Measurements from ENCODE around the gene TPST1. TPM values are rescaled to one million over a fixed set of nuclear protein-coding genes. Genes with fewer than 3 reads are reported as not detected.
"Not testable (repeated sequence)": the region's sequence is repeated elsewhere in the genome, so short reads cannot be mapped to it uniquely, and the experiment has no call there.

The TPST1 gene
- total RNA-seq, 2 experiments from 2014 or later, result 0.67 to 0.79 TPM

GRCh38 chr7:66348531-66348930 lies 143.4 kb downstream of the TPST1 start:
- H3K9me3 Mint-ChIP-seq, result no peaks in the 10 kb centered on the region
- no peaks in the 10 kb centered on the region for H3K4me1 Mint-ChIP-seq
- H3K27me3 Mint-ChIP-seq, result peaks cover 16% of the 10 kb centered on the region
- no peak for DNase-seq
- ChIA-PET POLR2A (no interaction called here), CTCF (interaction anchor here (0.6 kb wide), 1 partner anchor 48 kb away, joined by 3 read pairs; no protein-coding TSS in a partner anchor)
- no peaks in the 10 kb centered on the region for H3K36me3 Mint-ChIP-seq (ENCODE audit: low read depth)
- no peak overlapping the region for H3K27ac Mint-ChIP-seq
- H3K4me3 Mint-ChIP-seq, result no peak overlapping the region

GRCh38 chr7:66348959-66349358 lies 143.8 kb downstream of the TPST1 start:
- no peaks in the 10 kb centered on the region for H3K9me3 Mint-ChIP-seq
- H3K4me1 Mint-ChIP-seq, result no peaks in the 10 kb centered on the region
- no peaks in the 10 kb centered on the region for H3K36me3 Mint-ChIP-seq (ENCODE audit: low read depth)
- ChIA-PET POLR2A (no interaction called here), CTCF (interaction anchor here (0.6 kb wide), 1 partner anchor 47 kb away, joined by 3 read pairs; no protein-coding TSS in a partner anchor)
- H3K4me3 Mint-ChIP-seq, result no peak overlapping the region
- no peak overlapping the region for H3K27ac Mint-ChIP-seq
- peaks cover 16% of the 10 kb centered on the region for H3K27me3 Mint-ChIP-seq
- DNase-seq, result no peak

DNA sequence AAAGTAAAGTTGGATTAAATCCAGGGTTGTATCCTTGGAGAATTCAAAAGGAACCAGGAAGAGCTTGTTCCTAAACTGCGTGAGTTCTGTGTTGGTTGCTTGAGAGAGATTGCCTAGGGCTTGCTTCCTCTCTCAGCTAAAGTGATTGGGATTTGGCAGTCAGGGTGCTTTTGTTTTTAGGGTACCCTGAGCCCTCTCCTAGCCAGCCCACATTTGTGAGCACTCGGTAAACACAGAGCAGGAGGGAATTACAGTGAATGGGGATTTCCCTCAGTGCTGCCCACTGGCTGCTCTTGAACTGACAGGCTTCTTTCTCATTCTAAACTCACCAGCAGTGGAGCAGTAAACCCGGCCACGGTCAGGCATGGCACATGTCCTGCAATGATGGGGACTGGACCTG lies 146.9 kb downstream of the TPST1 start:
- H3K27me3 Mint-ChIP-seq, result peaks cover 13% of the 10 kb centered on the region
- H3K4me3 Mint-ChIP-seq, result no peak overlapping the region
- H3K4me1 Mint-ChIP-seq, result no peaks in the 10 kb centered on the region
- H3K9me3 Mint-ChIP-seq, result no peaks in the 10 kb centered on the region
- ChIA-PET POLR2A (no interaction called here), CTCF (no interaction called here)
- no peak for DNase-seq
- H3K27ac Mint-ChIP-seq, result no peak overlapping the region
- no peaks in the 10 kb centered on the region for H3K36me3 Mint-ChIP-seq (ENCODE audit: low read depth)

DNA sequence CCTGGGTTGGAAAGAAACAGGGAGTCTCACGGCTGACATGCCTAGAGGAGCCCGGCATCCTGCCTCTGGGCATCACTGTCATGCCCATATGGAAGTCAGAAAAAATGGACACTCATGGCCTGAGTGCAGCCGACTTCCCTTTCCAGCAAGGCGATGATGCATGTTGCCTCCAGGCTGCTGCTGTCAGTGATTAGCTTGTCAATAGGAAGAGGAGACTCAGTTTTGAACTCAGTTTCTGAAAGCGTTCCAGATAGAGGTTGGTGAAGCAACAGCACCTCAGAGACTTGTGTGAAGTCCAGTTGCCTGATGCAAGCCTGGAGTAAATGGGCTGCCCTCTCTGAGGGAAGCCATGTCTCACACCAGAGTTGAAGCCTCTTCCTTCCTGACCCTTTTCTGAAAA lies 148.4 kb downstream of the TPST1 start:
- Mint-ChIP-seq H3K4me3 (no peak overlapping the region), H3K9me3 (no peaks in the 10 kb centered on the region), H3K27ac (no peak overlapping the region), H3K27me3 (peaks cover 9% of the 10 kb centered on the region), H3K36me3 (ENCODE audit: low read depth) (no peaks in the 10 kb centered on the region), H3K4me1 (no peaks in the 10 kb centered on the region)
- POLR2A ChIA-PET, result no interaction called here
- no peak for DNase-seq
- CTCF ChIA-PET, result no interaction called here

GRCh38 chr7:66355756-66356155 lies 150.6 kb downstream of the TPST1 start:
- POLR2A ChIA-PET, result no interaction called here
- Mint-ChIP-seq H3K27me3 (peaks cover 4% of the 10 kb centered on the region), H3K27ac (no peak overlapping the region), H3K4me3 (no peak overlapping the region), H3K9me3 (no peaks in the 10 kb centered on the region), H3K4me1 (no peaks in the 10 kb centered on the region), H3K36me3 (ENCODE audit: low read depth) (no peaks in the 10 kb centered on the region)
- CTCF ChIA-PET, result interaction anchor here (0.6 kb wide), 1 partner anchor 1553 kb away, joined by 3 read pairs; no protein-coding TSS in a partner anchor
- DNase-seq, result no peak

DNA sequence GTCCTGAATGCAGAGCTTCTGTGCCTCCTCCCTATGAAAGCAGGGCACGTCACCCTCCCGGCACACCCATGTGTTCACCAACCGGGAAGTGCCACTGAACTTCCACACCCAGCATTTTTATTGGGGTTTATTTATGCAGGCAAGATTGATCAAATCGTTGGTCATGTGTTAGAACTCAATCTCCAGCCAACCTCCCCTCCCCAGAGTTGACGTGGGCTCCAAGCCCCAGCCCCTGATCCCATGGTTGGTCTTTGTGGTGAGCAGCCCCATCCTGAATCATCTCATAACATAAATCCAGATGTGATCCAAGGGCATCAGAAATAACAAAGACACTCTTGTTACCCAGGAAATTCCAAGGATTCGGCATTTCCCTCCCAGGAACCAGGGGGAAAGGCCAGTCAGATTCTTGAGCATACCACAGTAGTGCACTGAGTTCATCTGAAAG lies 151.2 kb downstream of the TPST1 start:
- ChIA-PET CTCF (no interaction called here), POLR2A (no interaction called here)
- Mint-ChIP-seq H3K4me3 (no peak overlapping the region), H3K27me3 (no peaks in the 10 kb centered on the region), H3K4me1 (no peaks in the 10 kb centered on the region), H3K27ac (no peak overlapping the region), H3K9me3 (no peaks in the 10 kb centered on the region), H3K36me3 (ENCODE audit: low read depth) (no peaks in the 10 kb centered on the region)
- DNase-seq, result no peak

- H3K27me3 Mint-ChIP-seq, result no peaks in the 10 kb centered on the region
- no peaks in the 10 kb centered on the region for H3K4me1 Mint-ChIP-seq
- POLR2A ChIA-PET, result no interaction called here
- CTCF ChIA-PET, result no interaction called here
- DNase-seq, result no peak
- no peak overlapping the region for H3K27ac Mint-ChIP-seq
- no peaks in the 10 kb centered on the region for H3K9me3 Mint-ChIP-seq
- H3K4me3 Mint-ChIP-seq, result no peak overlapping the region
- H3K36me3 Mint-ChIP-seq (ENCODE audit: low read depth), result no peaks in the 10 kb centered on the region
These were observed 152.0 kb downstream of the TPST1 start for GRCh38 chr7:66357087-66357486.

DNA sequence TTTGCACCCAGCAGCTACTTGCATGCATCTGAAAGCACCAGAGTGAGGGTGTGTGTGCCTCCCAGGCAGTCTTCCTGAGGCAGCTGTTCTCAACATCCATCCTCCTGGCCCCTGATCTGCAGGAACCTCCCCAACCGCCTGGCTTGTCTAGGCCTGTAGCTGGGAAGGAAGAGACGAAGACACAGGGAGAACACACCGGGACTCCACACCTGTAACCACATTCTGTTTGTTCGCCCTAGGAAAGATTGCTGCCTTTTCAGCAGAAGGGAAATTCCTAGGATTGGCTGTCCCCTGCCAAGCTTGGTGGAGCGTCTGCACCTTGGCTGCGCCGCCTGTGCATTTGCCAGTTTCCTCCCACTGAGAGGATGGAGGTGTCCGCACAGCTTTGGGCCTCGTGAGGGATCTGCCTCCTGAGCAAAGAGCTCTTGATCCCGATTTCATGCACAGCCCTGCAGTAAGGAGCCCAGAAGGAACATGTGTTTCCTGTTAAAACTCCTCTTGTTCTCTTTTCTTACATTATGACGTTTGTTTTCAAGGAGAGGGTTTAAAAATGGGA lies 154.6 kb downstream of the TPST1 start:
- ChIA-PET CTCF (no interaction called here), POLR2A (no interaction called here)
- no peaks in the 10 kb centered on the region for H3K27me3 Mint-ChIP-seq
- no peaks in the 10 kb centered on the region for H3K36me3 Mint-ChIP-seq (ENCODE audit: low read depth)
- no peak overlapping the region for H3K4me3 Mint-ChIP-seq
- H3K4me1 Mint-ChIP-seq, result no peaks in the 10 kb centered on the region
- no peaks in the 10 kb centered on the region for H3K9me3 Mint-ChIP-seq
- no peak overlapping the region for H3K27ac Mint-ChIP-seq
- no peak for DNase-seq

- ChIA-PET CTCF (no interaction called here), POLR2A (no interaction called here)
- Mint-ChIP-seq H3K4me1 (no peaks in the 10 kb centered on the region), H3K27me3 (no peaks in the 10 kb centered on the region), H3K9me3 (no peaks in the 10 kb centered on the region), H3K4me3 (no peak overlapping the region), H3K27ac (no peak overlapping the region), H3K36me3 (ENCODE audit: low read depth) (no peaks in the 10 kb centered on the region)
- no peak for DNase-seq
These were observed 157.0 kb downstream of the TPST1 start for GRCh38 chr7:66362136-66362535.

DNA sequence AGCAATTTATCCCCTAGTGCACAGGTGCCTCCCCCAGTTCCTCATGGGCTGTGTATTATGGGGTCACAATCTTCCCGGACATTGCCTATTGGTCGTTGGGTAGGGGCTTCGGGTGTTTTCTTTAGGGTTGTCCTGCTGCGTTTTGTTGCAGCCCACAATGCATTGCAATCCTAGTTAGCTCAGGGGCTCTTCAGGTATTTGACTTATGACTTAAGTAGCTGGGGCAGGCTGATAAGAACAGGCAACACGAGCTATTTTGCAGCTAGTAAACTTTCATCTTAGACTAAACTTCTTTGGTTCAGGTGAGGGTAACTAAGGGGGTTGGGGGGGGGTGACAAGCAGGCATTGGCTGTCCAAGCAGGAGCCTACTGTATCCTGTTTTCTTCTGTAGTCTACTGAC lies 158.5 kb downstream of the TPST1 start:
- DNase-seq, result no peak
- H3K27ac Mint-ChIP-seq, result no peak overlapping the region
- H3K36me3 Mint-ChIP-seq (ENCODE audit: low read depth), result no peaks in the 10 kb centered on the region
- no peaks in the 10 kb centered on the region for H3K27me3 Mint-ChIP-seq
- ChIA-PET CTCF (no interaction called here), POLR2A (no interaction called here)
- no peak overlapping the region for H3K4me3 Mint-ChIP-seq
- H3K9me3 Mint-ChIP-seq, result no peaks in the 10 kb centered on the region
- no peaks in the 10 kb centered on the region for H3K4me1 Mint-ChIP-seq

DNA sequence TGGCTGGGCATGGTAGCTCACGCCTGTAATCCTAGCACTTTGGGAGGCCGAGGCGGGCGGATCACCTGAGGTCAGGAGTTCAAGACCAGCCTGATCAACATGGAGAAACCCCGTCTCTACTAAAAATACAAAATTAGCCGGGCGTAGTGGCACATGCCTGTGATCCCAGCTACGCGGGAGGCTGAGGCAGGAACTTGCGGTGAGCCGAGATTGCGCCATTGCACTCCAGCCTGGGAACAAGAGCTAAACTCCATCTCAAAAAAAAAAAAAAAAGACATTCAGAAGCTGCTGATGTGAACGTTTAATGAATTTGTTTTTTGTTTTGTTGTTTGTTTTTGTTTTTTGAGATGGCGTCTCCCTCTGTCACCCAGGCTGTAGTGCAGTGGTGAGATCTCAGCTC lies 159.9 kb downstream of the TPST1 start:
- H3K36me3 Mint-ChIP-seq (ENCODE audit: low read depth); POLR2A ChIA-PET; H3K9me3 Mint-ChIP-seq; H3K4me1 Mint-ChIP-seq; H3K27me3 Mint-ChIP-seq; H3K4me3 Mint-ChIP-seq; H3K27ac Mint-ChIP-seq; CTCF ChIA-PET; DNase-seq: not testable (repeated sequence)

GRCh38 chr7:66371096-66371824 lies 166.1 kb downstream of the TPST1 start:
- H3K9me3 Mint-ChIP-seq, result no peaks in the 10 kb centered on the region
- POLR2A ChIA-PET, result no interaction called here
- DNase-seq, result no peak
- CTCF ChIA-PET, result no interaction called here
- H3K4me1 Mint-ChIP-seq, result no peaks in the 10 kb centered on the region
- H3K36me3 Mint-ChIP-seq (ENCODE audit: low read depth), result no peaks in the 10 kb centered on the region
- H3K27ac Mint-ChIP-seq, result no peak overlapping the region
- no peaks in the 10 kb centered on the region for H3K27me3 Mint-ChIP-seq
- H3K4me3 Mint-ChIP-seq, result no peak overlapping the region

DNA sequence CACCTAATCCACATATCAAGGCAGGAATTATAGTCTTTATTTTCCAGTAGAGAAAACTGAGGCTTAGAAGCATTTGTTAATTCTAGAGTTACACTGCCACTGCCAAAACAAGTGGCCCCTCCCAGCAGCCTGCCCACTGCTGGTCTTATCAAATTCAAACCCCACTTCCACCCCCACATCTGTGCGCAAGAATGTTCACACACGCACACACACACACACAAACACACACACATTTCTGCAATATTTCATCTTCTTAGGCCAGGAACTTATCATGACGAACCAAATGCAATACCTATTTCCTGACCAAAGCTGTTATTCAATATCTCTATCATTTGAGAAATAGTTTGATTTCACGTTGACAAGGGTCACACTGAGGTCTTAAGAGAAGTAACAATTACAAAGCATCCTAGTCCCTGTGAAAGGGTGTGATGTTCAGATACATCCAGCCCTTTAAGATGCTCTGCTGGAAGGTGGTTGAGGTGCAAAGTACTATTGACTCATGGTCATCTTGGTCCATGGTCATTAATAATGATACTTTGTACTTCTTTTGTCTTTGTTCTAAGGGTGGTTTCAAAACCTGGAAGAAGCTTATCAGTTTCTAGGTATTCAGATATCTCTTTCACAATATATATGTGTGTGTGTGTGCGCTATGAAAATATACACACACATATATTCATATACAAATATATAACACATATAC lies 169.2 kb downstream of the TPST1 start:
- H3K4me3 Mint-ChIP-seq; H3K4me1 Mint-ChIP-seq; H3K9me3 Mint-ChIP-seq; H3K27ac Mint-ChIP-seq; H3K27me3 Mint-ChIP-seq; H3K36me3 Mint-ChIP-seq (ENCODE audit: low read depth); DNase-seq; POLR2A ChIA-PET: not testable (repeated sequence)
- CTCF ChIA-PET, result interaction anchor here (0.6 kb wide), 1 partner anchor 11 kb away, joined by 3 read pairs; no protein-coding TSS in a partner anchor

Data from activated CD4-positive, alpha-beta T cell treated with anti-CD3 and anti-CD28 coated beads, Interleukin-2, amount 10 ng/mL, durations not matched to agents 7 days and 5 days (primary cell).